Measurements from ENCODE around the gene GASK1A. TPM values are rescaled to one million over a fixed set of nuclear protein-coding genes. Genes with fewer than 3 reads are reported as not detected.

Gene GASK1A
- total and polyA plus RNA-seq, 8 donors = 1.2 to 23.6 (median 8.1) TPM

- H3K27me3 ChIP-seq = no peaks in the 10 kb centered on the region
- TF ChIP-seq EP300 (IDR thresholded peaks at IDR 0.05) = no peak
- TF ChIP-seq POLR2AphosphoS5 (IDR thresholded peaks at IDR 0.05) = no peak
- TF ChIP-seq POLR2A (IDR thresholded peaks at IDR 0.05) = no peak
- no peak for TF ChIP-seq CTCF (IDR thresholded peaks at IDR 0.05)
- DNase-seq = no peak
- 57 to 89% (median 71%) methylated on average over 1 of the region's 1 CpG for WGBS, 5 donors
- H3K9me3 ChIP-seq = no peaks in the 10 kb centered on the region
- H3K27ac ChIP-seq = no peak overlapping the region
- intact Hi-C loops (cut with DNase I; ENCODE audit: low total_unique reads) = no loop called here
- H3K4me1 ChIP-seq = peaks cover 0 to 52% (median 23%) of the 10 kb centered on the region in 4 donors
- H3K36me3 ChIP-seq = no peaks in the 10 kb centered on the region
- H3K4me3 ChIP-seq = no peak overlapping the region
Observed at GRCh38 chr3:43093006-43093405, 113.9 kb downstream of the GASK1A start.

GRCh38 chr3:43093974-43094373 is 114.9 kb downstream of the GASK1A start:
- H3K36me3 ChIP-seq = no peaks in the 10 kb centered on the region
- no peak overlapping the region for H3K4me3 ChIP-seq
- H3K4me1 ChIP-seq = peaks cover 0 to 56% (median 24%) of the 10 kb centered on the region in 4 donors
- no peak overlapping the region for H3K27ac ChIP-seq
- WGBS, 5 donors = 78 to 93% (median 92%) methylated on average over 2 of the region's 2 CpGs
- H3K27me3 ChIP-seq = no peaks in the 10 kb centered on the region
- TF ChIP-seq POLR2A (IDR thresholded peaks at IDR 0.05) (no peak), CTCF (IDR thresholded peaks at IDR 0.05) (no peak), POLR2AphosphoS5 (IDR thresholded peaks at IDR 0.05) (no peak), EP300 (IDR thresholded peaks at IDR 0.05) (no peak)
- no peak for DNase-seq
- H3K9me3 ChIP-seq = no peaks in the 10 kb centered on the region
- intact Hi-C loops (cut with DNase I; ENCODE audit: low total_unique reads) = no loop called here

GRCh38 chr3:43094381-43094780 is 115.3 kb downstream of the GASK1A start:
- intact Hi-C loops (cut with DNase I; ENCODE audit: low total_unique reads) = no loop called here

GRCh38 chr3:43094851-43095250 is 115.7 kb downstream of the GASK1A start:
- intact Hi-C loops (cut with DNase I; ENCODE audit: low total_unique reads) = no loop called here
- WGBS, 5 donors = 77 to 91% (median 85%) methylated on average over 4 of the region's 4 CpGs

More at GRCh38 chr3:43094381-43094780, 115.3 kb downstream of the GASK1A start:
- Histone ChIP-seq H3K27ac (no peak overlapping the region), H3K4me3 (no peak overlapping the region), H3K9me3 (no peaks in the 10 kb centered on the region), H3K36me3 (no peaks in the 10 kb centered on the region), H3K4me1 (peaks cover 0 to 56% (median 24%) of the 10 kb centered on the region in 4 donors), H3K27me3 (no peaks in the 10 kb centered on the region)
- TF ChIP-seq POLR2A (IDR thresholded peaks at IDR 0.05) (no peak), EP300 (IDR thresholded peaks at IDR 0.05) (no peak), CTCF (IDR thresholded peaks at IDR 0.05) (no peak), POLR2AphosphoS5 (IDR thresholded peaks at IDR 0.05) (no peak)
- 87 to 100% (median 93%) methylated on average over 2 of the region's 2 CpGs for WGBS, 5 donors
- DNase-seq = no peak

More at GRCh38 chr3:43094851-43095250, 115.7 kb downstream of the GASK1A start:
- Histone ChIP-seq H3K4me3 (no peak overlapping the region), H3K27ac (no peak overlapping the region), H3K27me3 (no peaks in the 10 kb centered on the region), H3K9me3 (no peaks in the 10 kb centered on the region), H3K36me3 (no peaks in the 10 kb centered on the region), H3K4me1 (peaks cover 0 to 55% (median 24%) of the 10 kb centered on the region in 4 donors)
- no peak for TF ChIP-seq POLR2A (IDR thresholded peaks at IDR 0.05)
- no peak for TF ChIP-seq CTCF (IDR thresholded peaks at IDR 0.05)
- TF ChIP-seq EP300 (IDR thresholded peaks at IDR 0.05) = no peak
- no peak for TF ChIP-seq POLR2AphosphoS5 (IDR thresholded peaks at IDR 0.05)
- no peak for DNase-seq
